Mucosa of rectum (tissue), 2 donors: Measurements from ENCODE around the gene NID1.
"Not testable (repeated sequence)": the region's sequence is repeated elsewhere in the genome, so short reads cannot be mapped to it uniquely, and the experiment has no call there.

Experiments
- H3K27ac ChIP-seq, 2 donors: one replicate each; pipeline ENCODE4 v1.7.0; 2013; ENCODE audit warnings: inconsistent platforms in 2 of 2, low read depth in 2 of 2, low read length in 2 of 2
- H3K27me3 ChIP-seq, 2 donors: one replicate each; pipeline ENCODE4 v1.7.0; 2013; ENCODE audit warnings: low read length in 2 of 2; ENCODE audit not compliant: control insufficient read depth in 2 of 2, insufficient read depth in 2 of 2
- H3K36me3 ChIP-seq, 2 donors: one replicate each; pipeline ENCODE4 v1.7.0; 2013; ENCODE audit warnings: low read length in 2 of 2; ENCODE audit not compliant: control insufficient read depth in 2 of 2, insufficient read depth in 2 of 2
- H3K4me1 ChIP-seq, 2 donors: one replicate each; pipeline ENCODE4 v1.7.0; 2013; ENCODE audit warnings: low read length in 2 of 2, mild to moderate bottlenecking in 1 of 2; ENCODE audit not compliant: control insufficient read depth in 2 of 2, insufficient read depth in 2 of 2
- H3K4me3 ChIP-seq, 2 donors: one replicate each; pipeline ENCODE4 v1.7.0; 2013; ENCODE audit warnings: low read length in 2 of 2
- H3K9ac ChIP-seq, 2 donors: one replicate each; pipeline ENCODE4 v1.7.0; 2013; ENCODE audit warnings: low read length in 2 of 2, low read depth in 1 of 2, mild to moderate bottlenecking in 1 of 2
- H3K9me3 ChIP-seq, 2 donors: one replicate each; pipeline ENCODE4 v1.7.0; 2013; ENCODE audit warnings: low read length in 2 of 2; ENCODE audit not compliant: control insufficient read depth in 2 of 2
- donor health status: healthy.
- donor health status: Normal muscosa, but diverticular disease.

Gene NID1

GRCh38 chr1:236016782-236017400, 48.0 kb downstream of the NID1 start:
- Histone ChIP-seq H3K27me3 (no peaks in the 10 kb centered on the region), H3K27ac (peak overlapping the region in 1 of 2 donors; percentile 44), H3K4me3 (no peak overlapping the region), H3K4me1 (no peaks in the 10 kb centered on the region), H3K9ac (no peak overlapping the region), H3K36me3 (peaks cover 0 to 3% of the 10 kb centered on the region in 2 donors), H3K9me3 (no peaks in the 10 kb centered on the region)

GRCh38 chr1:236016083-236016482, 48.8 kb downstream of the NID1 start:
- Histone ChIP-seq H3K9me3 (no peaks in the 10 kb centered on the region), H3K4me1 (no peaks in the 10 kb centered on the region), H3K9ac (no peak overlapping the region), H3K27ac (peak overlapping the region; percentile 19 to 63), H3K4me3 (no peak overlapping the region), H3K27me3 (no peaks in the 10 kb centered on the region), H3K36me3 (peaks cover 0 to 3% of the 10 kb centered on the region in 2 donors)

- Histone ChIP-seq H3K27me3 (no peaks in the 10 kb centered on the region), H3K9me3 (no peaks in the 10 kb centered on the region), H3K9ac (no peak overlapping the region), H3K4me3 (no peak overlapping the region), H3K4me1 (no peaks in the 10 kb centered on the region), H3K27ac (peak overlapping the region; percentile 19 to 63), H3K36me3 (peaks cover 0 to 3% of the 10 kb centered on the region in 2 donors)
These were observed 49.4 kb downstream of the NID1 start for GRCh38 chr1:236015539-236015938.

GRCh38 chr1:236013330-236013729, 51.6 kb downstream of the NID1 start:
- Histone ChIP-seq H3K4me1 (no peaks in the 10 kb centered on the region), H3K27ac (no peak overlapping the region), H3K9me3 (no peaks in the 10 kb centered on the region), H3K9ac (no peak overlapping the region), H3K36me3 (peaks cover 0 to 3% of the 10 kb centered on the region in 2 donors), H3K27me3 (no peaks in the 10 kb centered on the region), H3K4me3 (no peak overlapping the region)

GRCh38 chr1:236011641-236012040, 53.2 kb downstream of the NID1 start:
- Histone ChIP-seq H3K27ac (no peak overlapping the region), H3K36me3 (peaks cover 3% of the 10 kb centered on the region in 2 donors), H3K9ac (no peak overlapping the region), H3K4me3 (no peak overlapping the region), H3K4me1 (no peaks in the 10 kb centered on the region), H3K27me3 (peaks cover 0 to 2% of the 10 kb centered on the region in 2 donors), H3K9me3 (no peaks in the 10 kb centered on the region)

- Histone ChIP-seq H3K9ac (no peak overlapping the region), H3K9me3 (no peaks in the 10 kb centered on the region), H3K4me3 (no peak overlapping the region), H3K27me3 (peaks cover 0 to 2% of the 10 kb centered on the region in 2 donors), H3K36me3 (peaks cover 3% of the 10 kb centered on the region in 2 donors), H3K4me1 (no peaks in the 10 kb centered on the region), H3K27ac (peak overlapping the region; percentile 39 to 48)
These were observed 54.4 kb downstream of the NID1 start for GRCh38 chr1:236010443-236010842.

- Histone ChIP-seq H3K36me3 (peaks cover 3% of the 10 kb centered on the region in 2 donors), H3K27ac (peak overlapping the region; percentile 51 to 56), H3K4me1 (no peaks in the 10 kb centered on the region), H3K4me3 (no peak overlapping the region), H3K9me3 (no peaks in the 10 kb centered on the region), H3K27me3 (peaks cover 0 to 2% of the 10 kb centered on the region in 2 donors), H3K9ac (no peak overlapping the region)
These were observed 55.0 kb downstream of the NID1 start for GRCh38 chr1:236009857-236010256.

- Histone ChIP-seq H3K4me3 (no peak overlapping the region), H3K4me1 (no peaks in the 10 kb centered on the region), H3K9ac (peak overlapping the region in 1 of 2 donors; percentile 10), H3K9me3 (no peaks in the 10 kb centered on the region), H3K27ac (peak overlapping the region; percentile 51 to 56), H3K27me3 (peaks cover 0 to 2% of the 10 kb centered on the region in 2 donors), H3K36me3 (peaks cover 3% of the 10 kb centered on the region in 2 donors)
These were observed 55.7 kb downstream of the NID1 start for GRCh38 chr1:236009191-236009590.

GRCh38 chr1:236007781-236008180, 57.1 kb downstream of the NID1 start:
- H3K4me1 ChIP-seq, result no peaks in the 10 kb centered on the region
- no peak overlapping the region for H3K9ac ChIP-seq
- H3K27ac ChIP-seq, result no peak overlapping the region
- H3K9me3 ChIP-seq, result no peaks in the 10 kb centered on the region
- no peak overlapping the region for H3K4me3 ChIP-seq
- H3K27me3 ChIP-seq, result peaks cover 0 to 2% of the 10 kb centered on the region in 2 donors
- H3K36me3 ChIP-seq, result peaks cover 0 to 3% of the 10 kb centered on the region in 2 donors

- H3K27me3 ChIP-seq, H3K4me3 ChIP-seq, H3K9ac ChIP-seq, H3K36me3 ChIP-seq, H3K9me3 ChIP-seq, H3K27ac ChIP-seq: not testable (repeated sequence)
- H3K4me1 ChIP-seq, result peaks cover 3 to 11% of the 10 kb centered on the region in 2 donors
These were observed 61.8 kb downstream of the NID1 start for GRCh38 chr1:236003058-236003457.
